H7 (cell line): ENCODE data around the gene ECI1. TPM values are rescaled to one million over a fixed set of nuclear protein-coding genes. Genes with fewer than 3 reads are reported as not detected.

ENCODE experiments used
- DNase-seq: peaks from one replicate; pipeline ENCODE4 v3.0.0; 2012
- H3K27me3 ChIP-seq: 2 replicates; pipeline ENCODE4 v1.6.0; 2011; ENCODE audit warnings: mild to moderate bottlenecking, low read length; ENCODE audit not compliant: control insufficient read depth, insufficient read depth
- H3K36me3 ChIP-seq: replicated peaks from 2 replicates; pipeline ENCODE4 v1.5.1; 2011; ENCODE audit warnings: low read length; ENCODE audit not compliant: control insufficient read depth, insufficient read depth
- H3K4me3 ChIP-seq: 2 replicates; pipeline ENCODE4 v1.5.1; 2011; ENCODE audit warnings: low read depth, mild to moderate bottlenecking, control low read depth, low read length, moderate library complexity; ENCODE audit not compliant: insufficient read depth
- total RNA-seq: library from RNA; depleted of rRNA; stranded (reverse); fragments of >200 nt; shearing (Covaris generic); gene quantifications from 2 replicates; pipeline ENCODE4 v1.2.3, GENCODE V29; 2014

The ECI1 gene
- total RNA-seq, 1 experiment from 2014 or later: 122 TPM

- Histone ChIP-seq H3K36me3 (no peaks in the 10 kb centered on the region), H3K4me3 (no peak overlapping the region), H3K27me3 (no peaks in the 10 kb centered on the region)
- no peak for DNase-seq
These were observed 33.6 kb upstream of the ECI1 start for GRCh38 chr16:2284797-2285576.

DNA sequence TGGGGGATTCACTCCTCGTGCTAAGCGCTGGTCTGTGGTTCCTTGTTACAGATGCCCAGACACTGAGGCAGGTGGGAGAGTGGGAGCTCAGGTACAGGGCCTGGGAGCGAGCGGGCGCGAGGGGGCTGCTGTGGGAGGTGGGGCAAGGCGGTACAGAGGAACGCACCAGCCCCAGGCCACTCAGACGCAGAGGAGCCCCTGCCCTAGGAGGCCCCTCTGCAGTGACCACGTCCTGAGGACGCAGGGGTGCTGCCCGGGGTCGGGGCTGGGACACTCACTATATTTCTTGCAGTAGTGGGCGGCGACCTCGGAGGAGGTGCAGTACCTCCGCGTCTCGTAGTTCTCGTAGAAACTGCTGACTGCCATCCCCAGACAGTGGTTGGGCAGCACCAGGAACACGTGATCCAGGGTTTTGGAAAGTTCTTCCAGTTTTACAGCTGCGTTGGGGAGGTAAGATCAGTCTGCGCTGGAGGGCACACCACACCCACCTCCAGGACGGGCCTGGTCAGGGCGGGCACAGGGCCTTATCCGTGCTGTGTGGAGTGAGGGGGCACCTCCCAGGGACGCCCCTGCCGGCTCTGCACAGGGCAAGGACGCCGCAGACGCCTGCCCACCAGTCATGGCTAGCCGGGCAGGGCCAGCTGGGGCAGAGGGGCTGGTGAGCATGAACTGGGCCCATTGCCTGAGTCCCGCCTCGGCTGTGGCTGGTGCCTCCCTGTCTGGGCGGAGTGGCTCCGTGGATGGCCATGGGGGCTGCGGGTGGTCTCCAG, 32.8 kb upstream of the ECI1 start:
- H3K36me3 ChIP-seq: no peaks in the 10 kb centered on the region
- H3K27me3 ChIP-seq: no peaks in the 10 kb centered on the region
- H3K4me3 ChIP-seq: no peak overlapping the region
- DNase-seq: no peak

GRCh38 chr16:2282866-2283555, 31.6 kb upstream of the ECI1 start:
- no peak for DNase-seq
- Histone ChIP-seq H3K4me3 (no peak overlapping the region), H3K36me3 (no peaks in the 10 kb centered on the region), H3K27me3 (no peaks in the 10 kb centered on the region)

DNA sequence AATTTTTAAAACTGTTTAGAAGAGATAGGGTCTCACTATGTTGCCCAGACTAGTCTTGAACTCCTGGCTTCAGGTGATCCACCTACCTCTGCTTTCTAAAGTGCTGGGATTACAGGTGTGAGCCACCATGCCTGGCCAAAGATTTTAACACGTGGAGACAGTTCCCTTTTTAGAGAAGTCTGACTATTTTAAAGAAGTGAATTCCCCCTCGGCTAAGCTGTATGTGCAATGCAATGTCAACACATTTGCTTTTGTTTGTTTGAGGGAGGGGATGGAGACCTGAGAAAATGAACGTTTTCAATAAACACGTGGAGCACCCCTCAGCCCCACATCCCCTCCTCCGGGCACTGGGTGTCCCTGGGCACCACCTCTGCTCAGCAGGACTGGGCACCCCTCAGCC, 30.9 kb upstream of the ECI1 start:
- H3K27me3 ChIP-seq: no peaks in the 10 kb centered on the region
- DNase-seq: no peak
- no peak overlapping the region for H3K4me3 ChIP-seq
- no peaks in the 10 kb centered on the region for H3K36me3 ChIP-seq

- peak; percentile 75 for DNase-seq
- no peaks in the 10 kb centered on the region for H3K27me3 ChIP-seq
- no peak overlapping the region for H3K4me3 ChIP-seq
- H3K36me3 ChIP-seq: no peaks in the 10 kb centered on the region
These were observed 29.7 kb upstream of the ECI1 start for GRCh38 chr16:2280981-2281542.

DNA sequence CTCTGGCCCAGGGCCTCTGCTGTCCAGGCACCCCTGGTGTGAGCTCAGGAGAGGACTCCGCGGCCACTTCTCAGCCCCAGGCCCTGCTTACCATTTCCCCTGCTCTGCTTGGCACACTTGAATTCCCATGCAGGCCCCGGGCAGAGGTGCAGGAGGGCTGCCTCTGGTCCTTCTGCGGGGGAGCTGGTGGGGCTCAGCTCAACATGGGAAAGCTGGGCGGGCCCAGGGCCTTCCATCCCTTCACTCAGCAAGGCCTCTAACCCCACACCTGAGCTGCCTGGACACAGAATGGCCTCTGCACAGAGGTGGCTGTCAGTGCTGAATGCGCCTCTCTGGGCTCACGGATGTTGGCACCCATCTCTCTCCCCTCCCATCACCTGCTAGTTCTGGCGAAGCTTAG, 29.1 kb upstream of the ECI1 start:
- peak; percentile 53 for DNase-seq
- Histone ChIP-seq H3K4me3 (no peak overlapping the region), H3K36me3 (no peaks in the 10 kb centered on the region), H3K27me3 (no peaks in the 10 kb centered on the region)

- no peak overlapping the region for H3K4me3 ChIP-seq
- DNase-seq: no peak
- H3K27me3 ChIP-seq: no peaks in the 10 kb centered on the region
- no peaks in the 10 kb centered on the region for H3K36me3 ChIP-seq
These were observed 27.8 kb upstream of the ECI1 start for GRCh38 chr16:2278956-2279800.

GRCh38 chr16:2278272-2278608, 26.9 kb upstream of the ECI1 start:
- H3K4me3 ChIP-seq: no peak overlapping the region
- no peaks in the 10 kb centered on the region for H3K27me3 ChIP-seq
- no peaks in the 10 kb centered on the region for H3K36me3 ChIP-seq
- DNase-seq: peak; percentile 89

DNA sequence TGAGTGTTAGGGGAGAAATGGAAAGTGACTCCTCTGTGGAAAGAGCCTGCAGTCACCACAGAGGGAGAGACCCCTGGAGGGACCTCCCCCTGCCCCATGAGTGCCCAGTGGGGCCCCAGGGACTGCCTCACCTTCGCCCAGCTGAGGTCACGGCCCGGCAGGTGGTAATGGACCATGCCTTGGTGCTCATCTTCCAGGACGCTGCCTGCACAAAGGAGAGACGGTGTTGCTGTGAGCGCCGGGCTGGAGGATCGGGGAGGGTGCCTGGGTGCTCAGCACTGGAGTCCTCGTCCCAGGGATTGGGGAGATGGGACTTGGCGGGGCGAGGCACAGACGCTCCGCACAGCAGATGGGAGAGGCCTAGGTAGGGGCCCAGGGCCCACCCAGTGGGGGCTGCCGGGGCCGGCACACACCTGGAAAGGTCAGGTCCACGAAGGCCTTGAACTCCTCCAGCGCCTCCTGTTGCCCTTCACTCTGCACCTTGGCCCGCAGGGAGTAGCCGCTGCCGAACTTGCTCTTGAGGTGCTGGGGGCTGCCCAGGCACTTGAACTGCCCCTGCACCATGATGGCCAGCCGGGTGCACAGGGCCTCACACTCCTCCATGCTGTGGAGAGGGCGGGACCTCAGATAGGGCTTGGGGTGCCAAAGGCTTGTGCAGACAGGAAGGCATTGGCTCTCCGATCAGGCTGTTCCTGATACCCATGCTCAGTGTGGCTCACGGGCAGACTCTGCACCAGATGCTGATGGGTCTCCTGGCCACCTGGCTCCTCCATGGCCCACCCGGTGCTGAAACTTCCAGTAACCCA, 26.3 kb upstream of the ECI1 start:
- no peak overlapping the region for H3K4me3 ChIP-seq
- H3K36me3 ChIP-seq: no peaks in the 10 kb centered on the region
- no peak for DNase-seq
- no peaks in the 10 kb centered on the region for H3K27me3 ChIP-seq

DNA sequence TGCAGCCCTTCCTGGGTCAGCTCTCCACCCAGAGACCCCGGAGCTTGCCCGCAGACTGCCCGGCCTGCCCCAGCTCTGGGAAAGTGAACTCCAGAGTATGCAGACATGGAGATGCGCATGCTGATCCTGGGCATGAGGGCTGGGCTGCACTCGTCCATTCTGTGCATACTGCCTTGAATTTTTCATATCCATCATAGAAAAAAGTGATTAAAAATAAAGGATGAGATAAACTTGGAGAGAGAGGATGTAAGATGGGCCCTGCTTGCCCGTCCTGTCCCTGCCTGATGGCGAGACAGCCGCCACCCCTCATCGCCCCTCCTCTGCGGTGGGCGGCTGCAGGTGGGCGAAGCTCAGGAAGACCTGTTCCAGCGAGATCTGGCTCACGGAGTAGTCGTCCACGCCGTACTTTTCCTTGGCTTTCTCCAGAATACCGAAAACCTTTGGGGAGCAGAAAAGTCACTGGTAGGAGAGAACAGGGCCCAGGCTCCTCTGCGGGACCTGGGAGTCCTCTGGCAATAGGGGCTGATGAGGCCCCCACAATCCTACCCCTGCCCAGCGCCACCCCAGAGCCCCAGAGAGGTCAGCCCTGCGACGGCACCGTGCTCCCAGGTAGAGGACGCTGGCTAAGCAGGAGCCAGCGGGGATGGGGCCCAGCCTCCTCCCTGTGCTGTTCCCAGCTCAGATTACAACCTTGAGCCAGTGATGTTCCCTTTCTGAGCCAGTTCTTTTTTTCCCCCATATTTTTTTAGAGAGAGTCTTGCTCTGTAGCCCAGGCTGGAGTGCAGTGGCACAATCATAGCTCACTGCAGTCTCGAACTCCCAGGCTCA, 25.2 kb upstream of the ECI1 start:
- DNase-seq: peak; percentile 74
- H3K4me3 ChIP-seq: no peak overlapping the region
- H3K27me3 ChIP-seq: no peaks in the 10 kb centered on the region
- H3K36me3 ChIP-seq: no peaks in the 10 kb centered on the region

- no peak overlapping the region for H3K4me3 ChIP-seq
- H3K36me3 ChIP-seq: no peaks in the 10 kb centered on the region
- no peaks in the 10 kb centered on the region for H3K27me3 ChIP-seq
- DNase-seq: no peak
These were observed 24.3 kb upstream of the ECI1 start for GRCh38 chr16:2275476-2276367.

GRCh38 chr16:2273931-2274330, 22.5 kb upstream of the ECI1 start:
- no peak overlapping the region for H3K4me3 ChIP-seq
- H3K36me3 ChIP-seq: no peaks in the 10 kb centered on the region
- DNase-seq: no peak
- no peaks in the 10 kb centered on the region for H3K27me3 ChIP-seq
